GM12891 (cell line): ENCODE results near the gene PXDN.

Source experiments
- PAX5 ChIP-seq: IDR thresholded peaks from 2 replicates; pipeline ENCODE4 v1.6.1; 2011; ENCODE audit warnings: low read length, moderate library complexity, mild to moderate bottlenecking; ENCODE audit not compliant: insufficient read depth, severe bottlenecking
- POLR2A ChIP-seq: IDR thresholded peaks from 2 replicates; pipeline ENCODE4 v1.6.1; 2011; ENCODE audit warnings: low read depth, low read length, control low read depth
- POLR2AphosphoS5 ChIP-seq: IDR thresholded peaks from 2 replicates; pipeline ENCODE4 v1.6.1; 2011; ENCODE audit warnings: low read depth, low read length, control low read depth
- SPI1 ChIP-seq: IDR thresholded peaks from 2 replicates; pipeline ENCODE4 v1.6.1; 2011; ENCODE audit warnings: low read depth, low read length, control low read depth
- TAF1 ChIP-seq: IDR thresholded peaks from 2 replicates; pipeline ENCODE4 v1.6.1; 2011; ENCODE audit warnings: low read depth, low read length, control low read depth

- TF ChIP-seq POLR2A: no peak
- TF ChIP-seq POLR2AphosphoS5: no peak
- TF ChIP-seq PAX5: no peak
- no peak for TF ChIP-seq SPI1
- no peak for TF ChIP-seq TAF1
Observed at GRCh38 chr2:1586923-1587840, 157.1 kb downstream of the PXDN start.
